NCI-H2107 (cell line): ENCODE results near the gene LENG8.
"Not testable (repeated sequence)": the region's sequence is repeated elsewhere in the genome, so short reads cannot be mapped to it uniquely, and the experiment has no call there.

Experiments
- DNase-seq: peaks from one replicate; lab custom pipeline; 2025; lab: John Stamatoyannopoulos, UW

The LENG8 gene

DNA sequence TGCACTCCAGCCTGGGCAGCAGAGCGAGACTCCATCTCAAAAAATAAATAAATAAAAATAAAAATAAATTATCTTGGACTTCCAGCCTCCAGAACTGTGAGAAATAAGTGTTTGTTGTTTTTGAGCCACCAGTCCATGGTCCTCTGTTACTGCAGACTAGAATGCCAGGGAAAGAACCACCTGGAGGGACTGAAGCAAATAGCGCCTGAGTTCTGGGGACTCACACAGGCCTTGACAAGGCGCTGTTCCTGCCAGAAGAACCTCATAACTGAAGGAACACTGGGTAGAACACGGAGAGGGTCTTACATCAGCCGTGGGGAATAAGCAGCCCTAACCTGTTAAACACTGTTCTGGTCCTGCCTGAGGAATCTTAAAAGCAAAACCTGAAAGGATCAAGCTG lies 8.4 kb upstream of the LENG8 start:
- no peak for DNase-seq

DNA sequence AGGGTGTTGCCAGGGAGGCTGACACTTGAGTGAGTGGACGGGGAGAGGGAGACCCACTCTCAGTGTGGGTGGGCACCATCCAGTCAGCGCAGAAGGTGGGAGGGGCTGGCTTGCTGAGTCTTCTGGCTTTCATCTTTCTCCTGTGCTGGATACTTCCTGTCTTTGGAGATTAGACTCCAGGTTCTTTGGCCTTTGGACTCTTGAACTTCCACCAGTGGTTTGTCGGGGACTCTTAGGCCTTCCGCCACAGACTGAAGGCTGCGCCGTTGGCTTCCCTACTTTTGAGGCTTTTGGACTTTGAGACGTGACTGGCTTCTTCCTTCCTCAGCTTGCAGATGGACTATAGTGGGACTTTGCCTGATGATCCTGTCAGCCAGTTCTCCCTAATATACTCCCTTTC lies 4.3 kb upstream of the LENG8 start:
- no peak for DNase-seq

DNA sequence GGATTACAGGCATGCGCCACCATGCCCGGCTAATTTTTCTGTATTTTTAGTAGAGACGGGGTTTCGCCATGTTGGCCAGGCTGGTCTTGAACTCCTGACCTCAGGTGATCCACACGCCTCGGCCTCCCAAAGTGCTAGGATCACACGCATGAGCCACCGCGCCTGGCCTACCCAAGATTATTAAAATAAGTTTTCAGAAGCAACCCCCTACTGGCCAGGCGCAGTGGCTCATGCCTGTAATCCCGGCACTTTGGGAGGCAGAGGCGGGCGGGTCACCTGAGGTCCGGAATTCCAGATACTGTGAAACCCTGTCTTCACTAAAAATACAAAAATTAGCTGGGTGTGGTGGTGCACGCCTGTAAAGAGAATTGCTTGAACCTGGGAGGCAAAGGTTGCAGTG lies 2.6 kb upstream of the LENG8 start:
- not testable (repeated sequence) for DNase-seq

DNA sequence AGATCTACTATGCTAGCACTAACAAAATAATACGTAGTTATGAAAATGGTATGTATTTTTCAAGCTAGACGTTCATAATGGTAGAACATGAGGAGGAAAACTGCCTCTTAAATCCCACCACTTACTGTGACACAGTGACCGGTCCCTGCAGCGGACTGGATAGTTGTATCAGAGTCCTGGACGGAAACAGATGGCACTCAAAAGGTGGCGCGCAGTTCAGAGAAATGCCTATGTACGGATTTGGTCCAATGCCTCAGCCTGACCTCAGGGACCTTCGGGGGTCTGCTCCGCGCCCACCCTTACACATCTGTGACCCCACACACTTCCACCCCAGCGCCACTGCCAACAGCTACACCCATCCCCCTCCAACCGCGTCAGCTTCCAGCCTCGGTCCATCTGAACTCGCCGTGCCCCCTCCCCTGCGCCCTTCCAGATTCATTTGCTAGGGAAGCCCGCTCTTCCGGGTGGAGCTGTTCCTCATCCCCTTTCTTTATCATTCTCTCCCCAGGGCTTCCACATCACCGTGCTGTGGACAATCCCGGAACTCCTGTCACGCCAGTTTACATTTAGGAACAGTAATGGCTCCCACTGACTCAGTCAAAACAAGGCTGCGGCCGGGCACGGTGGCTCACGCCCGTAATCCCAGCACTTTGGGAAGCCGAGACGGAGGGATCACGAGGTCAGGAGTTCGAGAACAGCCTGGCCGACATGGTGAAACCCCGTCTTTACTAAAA lies 792 bp upstream of the LENG8 start:
- no peak for DNase-seq

DNA sequence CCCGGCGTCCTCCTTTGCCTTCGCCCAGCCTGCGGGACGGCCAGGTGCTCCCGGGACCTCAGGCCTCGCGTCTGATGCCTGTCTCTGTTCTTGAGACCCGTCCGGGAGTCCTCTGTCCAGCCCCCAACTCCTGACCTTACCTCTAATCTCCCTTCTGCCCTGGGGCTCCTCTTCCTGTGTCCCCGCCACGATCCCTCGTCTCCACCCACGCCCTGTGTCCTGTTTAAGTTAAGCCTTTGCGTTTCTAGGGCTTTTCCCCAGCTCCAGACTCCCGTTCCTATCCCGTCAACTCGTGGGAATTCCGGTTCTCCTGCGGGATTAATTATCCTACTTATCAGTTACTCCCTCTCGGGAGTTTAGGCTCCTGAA lies 686 bp downstream of the LENG8 start:
- DNase-seq = no peak

DNA sequence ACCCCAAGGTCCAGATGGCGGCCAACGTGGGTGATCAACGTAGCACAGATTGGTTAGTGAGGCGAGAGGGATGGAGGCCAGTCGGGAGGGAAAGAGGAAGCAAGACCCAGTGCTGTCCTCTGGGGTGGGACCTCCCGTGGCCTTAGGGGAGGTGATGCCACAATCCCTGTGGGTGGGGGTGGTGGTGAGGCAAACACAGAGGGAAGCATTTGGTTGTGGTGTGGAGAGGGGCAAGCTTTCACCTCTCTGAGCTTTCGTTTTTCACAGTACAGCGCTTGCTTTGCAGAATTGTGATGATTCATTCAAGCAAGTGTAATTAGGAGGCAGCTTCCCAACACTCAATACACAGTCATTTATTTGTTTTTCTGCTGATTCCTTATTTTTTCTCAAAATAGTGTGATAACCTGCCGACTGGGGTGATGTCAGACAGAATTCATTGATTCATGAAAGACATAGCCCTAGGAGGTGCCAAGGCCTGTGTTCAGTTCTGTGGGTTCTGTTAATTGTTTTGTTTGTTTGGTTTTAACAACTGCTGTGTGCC lies 2.4 kb downstream of the LENG8 start:
- no peak for DNase-seq

DNA sequence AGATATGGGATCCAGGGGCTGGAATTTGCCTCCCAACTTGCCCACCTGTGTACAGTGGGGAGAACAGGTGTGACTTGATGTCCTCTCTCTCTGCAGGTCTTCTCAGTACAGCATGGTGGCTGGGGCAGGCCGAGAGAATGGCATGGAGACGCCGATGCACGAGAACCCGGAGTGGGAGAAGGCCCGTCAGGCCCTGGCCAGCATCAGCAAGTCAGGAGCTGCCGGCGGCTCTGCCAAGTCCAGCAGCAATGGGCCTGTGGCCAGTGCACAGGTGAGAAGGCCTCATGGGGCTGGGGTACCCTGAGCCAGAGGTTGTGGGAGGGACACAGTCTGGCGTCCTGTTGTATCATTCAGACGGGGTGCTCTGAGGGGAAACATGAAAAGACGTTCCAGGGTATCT lies 3.0 kb downstream of the LENG8 start:
- no peak for DNase-seq

DNA sequence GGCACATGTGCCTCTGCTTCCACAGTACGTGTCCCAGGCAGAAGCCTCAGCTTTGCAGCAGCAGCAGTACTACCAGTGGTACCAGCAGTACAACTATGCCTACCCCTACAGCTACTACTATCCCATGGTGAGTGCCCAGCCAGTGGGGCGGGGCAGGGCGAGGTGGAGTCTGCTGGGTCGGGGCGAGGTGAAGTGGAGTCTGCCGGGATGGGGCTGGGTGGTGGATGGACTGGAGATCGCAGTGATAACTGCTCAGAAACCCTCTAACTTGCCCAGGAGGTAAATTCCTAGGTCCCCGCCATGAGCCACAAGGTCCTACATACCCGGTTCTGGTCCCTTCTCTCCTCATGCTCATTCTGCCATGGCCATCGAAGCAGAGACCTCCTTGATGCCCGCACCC lies 3.6 kb downstream of the LENG8 start:
- no peak for DNase-seq

DNA sequence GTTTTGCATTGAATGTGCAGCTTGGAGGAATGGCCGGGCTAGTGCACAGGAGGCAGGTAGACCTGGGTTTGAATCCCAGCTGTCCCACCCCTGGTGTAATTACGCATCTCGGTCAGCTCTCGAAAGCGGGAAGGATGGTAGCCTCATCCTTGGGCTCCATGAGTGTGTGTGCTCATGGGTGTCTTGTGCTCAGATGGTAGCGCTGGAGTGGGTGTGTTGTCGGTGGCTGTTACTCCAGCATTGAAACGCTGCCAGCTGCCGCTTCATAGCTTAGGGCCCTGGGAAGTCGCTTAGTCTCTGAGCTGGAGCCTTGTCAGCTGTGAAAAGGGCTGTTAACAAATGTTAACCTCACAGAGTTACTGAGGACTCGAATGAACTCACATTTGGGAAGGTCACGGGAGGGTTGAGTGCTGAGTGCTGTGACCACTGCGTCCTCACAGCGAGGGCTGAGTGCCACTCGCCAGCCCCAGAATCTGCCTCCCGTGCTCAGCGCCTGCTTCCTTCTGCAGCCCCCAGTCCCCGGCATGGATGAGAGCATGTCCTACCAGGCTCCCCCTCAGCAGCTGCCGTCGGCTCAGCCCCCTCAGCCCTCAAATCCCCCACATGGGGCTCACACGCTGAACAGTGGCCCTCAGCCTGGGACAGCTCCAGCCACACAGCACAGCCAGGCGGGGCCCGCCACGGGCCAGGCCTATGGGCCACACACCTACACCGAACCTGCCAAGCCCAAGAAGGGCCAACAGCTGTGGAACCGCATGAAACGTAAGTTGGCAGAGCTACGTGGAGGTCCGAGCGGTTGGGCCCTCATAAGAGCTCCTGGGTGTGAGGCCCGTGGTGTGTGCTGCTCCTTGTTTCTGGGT lies 5.2 kb downstream of the LENG8 start:
- DNase-seq = no peak

DNA sequence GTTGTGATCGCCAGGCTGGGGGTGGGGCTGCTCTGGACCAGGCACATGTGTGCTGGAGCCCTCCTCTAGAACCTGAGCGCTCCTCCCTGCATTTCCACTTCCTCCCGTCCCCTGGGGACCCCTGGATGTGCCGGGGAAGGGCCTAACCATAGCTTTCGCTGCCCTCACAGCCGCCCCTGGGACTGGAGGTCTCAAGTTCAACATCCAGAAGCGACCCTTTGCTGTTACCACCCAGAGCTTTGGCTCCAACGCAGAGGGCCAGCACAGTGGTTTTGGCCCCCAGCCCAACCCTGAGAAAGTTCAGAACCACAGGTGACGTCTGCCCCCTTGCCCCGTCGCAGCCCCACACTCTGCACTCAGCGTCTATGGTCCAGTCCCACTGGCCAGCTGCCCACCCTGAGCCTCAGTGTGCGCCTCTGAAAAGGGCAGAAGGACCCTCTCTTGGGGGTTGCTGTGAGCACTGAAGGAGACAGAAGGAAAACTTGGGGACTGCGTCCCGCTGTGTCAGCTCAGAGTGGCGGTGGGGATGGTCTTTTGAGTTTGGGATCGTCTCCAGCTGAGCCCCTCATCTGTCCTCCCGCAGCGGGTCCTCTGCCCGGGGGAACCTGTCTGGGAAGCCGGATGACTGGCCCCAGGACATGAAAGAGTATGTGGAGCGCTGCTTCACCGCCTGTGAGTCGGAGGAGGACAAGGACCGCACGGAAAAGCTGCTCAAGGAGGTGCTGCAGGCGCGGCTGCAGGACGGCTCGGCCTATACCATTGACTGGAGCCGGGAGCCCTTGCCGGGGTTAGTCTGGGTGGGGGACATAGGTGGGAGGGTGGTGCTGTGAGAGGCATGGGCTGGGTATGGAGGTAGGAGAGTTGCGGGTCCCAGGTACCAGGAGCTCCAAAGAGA lies 6.0 kb downstream of the LENG8 start:
- no peak for DNase-seq

DNA sequence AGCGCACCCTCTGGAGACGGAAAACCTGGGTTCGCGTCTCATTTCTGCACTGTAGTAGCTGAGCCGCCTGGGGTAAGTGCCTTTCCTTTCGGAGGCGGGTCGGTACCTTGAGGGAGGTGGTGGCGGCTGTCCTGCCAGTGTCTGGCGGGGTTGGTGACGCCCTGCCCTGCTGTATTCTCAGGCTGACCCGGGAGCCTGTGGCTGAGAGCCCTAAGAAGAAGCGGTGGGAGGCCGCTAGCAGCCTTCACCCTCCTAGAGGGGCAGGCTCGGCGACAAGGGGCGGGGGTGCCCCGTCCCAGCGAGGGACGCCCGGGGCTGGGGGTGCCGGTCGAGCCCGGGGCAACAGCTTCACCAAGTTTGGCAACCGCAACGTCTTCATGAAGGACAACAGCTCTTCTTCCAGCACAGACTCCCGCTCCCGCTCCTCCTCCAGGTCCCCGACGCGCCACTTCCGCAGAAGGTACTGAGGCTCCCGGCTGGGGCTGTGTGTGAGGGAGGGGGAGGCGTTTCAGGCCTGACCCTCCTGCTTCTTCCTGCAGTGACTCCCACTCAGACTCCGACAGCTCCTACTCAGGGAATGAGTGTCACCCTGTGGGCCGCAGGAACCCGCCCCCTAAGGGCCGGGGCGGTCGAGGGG lies 6.9 kb downstream of the LENG8 start:
- DNase-seq = no peak

DNA sequence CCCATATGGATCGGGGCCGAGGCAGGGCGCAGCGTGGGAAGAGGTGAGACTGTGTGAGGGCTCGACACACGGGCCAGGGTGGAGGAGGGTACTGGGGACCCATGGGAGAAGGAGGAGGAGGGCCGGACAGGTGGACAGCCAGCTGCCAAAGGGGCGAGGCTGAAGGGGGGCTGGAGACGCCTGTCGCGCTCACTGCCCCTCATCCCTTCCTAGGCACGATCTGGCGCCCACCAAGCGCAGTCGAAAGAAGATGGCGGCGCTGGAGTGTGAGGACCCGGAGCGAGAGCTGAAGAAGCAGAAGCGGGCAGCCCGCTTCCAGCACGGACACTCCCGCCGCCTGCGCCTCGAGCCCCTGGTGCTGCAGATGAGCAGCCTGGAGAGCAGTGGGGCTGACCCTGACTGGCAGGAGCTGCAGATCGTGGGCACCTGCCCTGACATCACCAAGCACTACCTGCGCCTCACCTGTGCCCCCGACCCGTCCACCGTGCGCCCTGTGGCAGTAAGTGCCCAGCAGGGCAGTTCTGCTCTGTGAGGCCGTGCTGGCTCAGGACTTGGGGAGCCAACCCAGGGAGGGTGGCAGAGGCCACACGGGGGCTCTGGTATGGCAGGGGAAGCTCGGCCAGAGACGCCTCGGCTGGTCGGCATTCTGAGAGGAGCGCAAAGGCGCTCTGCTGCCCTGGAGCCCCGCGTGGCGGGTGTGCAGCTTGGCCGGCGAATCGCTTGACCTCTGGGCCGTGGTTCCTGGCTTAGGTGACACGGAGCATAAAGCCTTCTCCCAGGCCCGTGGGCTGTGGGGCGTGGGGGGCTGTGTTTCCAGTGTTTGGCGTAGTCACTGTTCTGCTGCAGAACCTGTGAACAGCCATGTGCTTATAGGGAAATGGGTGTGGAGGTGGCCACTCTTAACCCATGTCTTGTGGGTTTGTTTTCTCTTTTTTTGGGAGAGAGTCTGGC lies 7.7 kb downstream of the LENG8 start:
- DNase-seq = no peak

DNA sequence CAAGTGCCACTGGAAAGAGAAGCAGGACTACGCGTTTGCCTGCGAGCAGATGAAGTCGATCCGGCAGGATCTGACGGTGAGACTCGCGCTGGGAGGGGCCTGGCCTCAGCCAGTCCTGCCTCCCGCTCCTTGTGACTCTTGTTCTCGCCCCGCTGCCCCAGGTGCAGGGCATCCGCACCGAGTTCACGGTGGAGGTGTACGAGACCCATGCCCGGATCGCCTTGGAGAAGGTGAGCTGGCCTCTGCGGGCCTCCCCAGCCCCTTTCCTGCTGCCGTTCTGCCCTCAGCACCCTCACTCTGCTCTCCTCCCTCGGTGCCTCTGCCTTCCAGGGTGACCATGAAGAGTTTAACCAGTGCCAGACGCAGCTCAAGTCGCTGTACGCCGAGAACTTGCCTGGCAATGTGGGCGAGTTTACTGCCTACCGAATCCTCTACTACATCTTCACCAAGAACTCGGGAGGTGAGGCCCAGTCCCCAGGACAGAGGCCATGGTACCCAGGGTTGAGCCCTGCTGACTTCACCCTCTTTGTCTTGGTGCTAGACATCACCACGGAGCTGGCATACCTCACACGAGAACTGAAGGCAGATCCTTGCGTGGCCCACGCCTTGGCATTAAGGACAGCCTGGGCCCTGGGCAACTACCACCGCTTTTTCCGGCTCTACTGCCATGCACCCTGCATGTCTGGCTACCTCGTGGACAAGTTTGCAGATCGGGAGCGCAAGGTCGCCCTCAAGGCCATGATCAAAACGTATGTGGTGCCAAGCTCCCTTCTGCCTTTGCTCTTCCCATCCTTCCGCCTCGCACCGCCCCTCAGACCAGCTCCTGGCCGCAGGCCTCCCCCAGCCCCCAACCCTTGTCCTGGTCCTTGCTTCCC lies 9.0 kb downstream of the LENG8 start:
- no peak for DNase-seq

DNA sequence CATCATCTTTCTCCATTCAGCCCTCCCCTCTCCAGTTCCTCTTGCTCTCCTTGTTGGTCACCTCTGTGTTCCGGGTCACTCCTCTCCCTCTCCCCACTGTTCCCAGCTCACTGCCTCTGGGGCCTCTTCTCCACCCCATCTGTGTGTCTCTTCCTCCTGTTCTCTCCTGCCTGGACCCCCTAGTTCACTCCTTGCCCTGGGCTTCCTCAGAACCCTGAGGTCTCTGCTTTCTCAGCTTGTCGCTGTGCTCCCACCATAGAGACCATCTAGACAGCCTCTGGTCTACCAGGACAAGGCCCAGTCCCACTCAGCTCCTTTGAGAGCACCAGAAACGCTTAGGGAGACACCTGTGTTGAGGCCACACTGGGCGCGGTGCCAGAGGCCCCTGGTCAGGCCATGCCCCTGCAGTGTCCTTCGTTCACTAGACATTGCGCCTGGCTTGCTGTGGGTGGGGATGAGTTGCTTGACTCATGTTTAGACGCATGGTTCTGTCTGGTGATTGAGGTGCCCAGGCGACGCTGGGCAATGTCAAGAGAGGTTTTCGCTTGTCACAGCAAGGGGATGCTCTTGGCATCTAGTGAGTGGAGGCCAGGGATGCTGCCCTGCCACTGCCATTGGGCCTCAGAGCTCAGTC lies 9.8 kb downstream of the LENG8 start:
- no peak for DNase-seq

DNA sequence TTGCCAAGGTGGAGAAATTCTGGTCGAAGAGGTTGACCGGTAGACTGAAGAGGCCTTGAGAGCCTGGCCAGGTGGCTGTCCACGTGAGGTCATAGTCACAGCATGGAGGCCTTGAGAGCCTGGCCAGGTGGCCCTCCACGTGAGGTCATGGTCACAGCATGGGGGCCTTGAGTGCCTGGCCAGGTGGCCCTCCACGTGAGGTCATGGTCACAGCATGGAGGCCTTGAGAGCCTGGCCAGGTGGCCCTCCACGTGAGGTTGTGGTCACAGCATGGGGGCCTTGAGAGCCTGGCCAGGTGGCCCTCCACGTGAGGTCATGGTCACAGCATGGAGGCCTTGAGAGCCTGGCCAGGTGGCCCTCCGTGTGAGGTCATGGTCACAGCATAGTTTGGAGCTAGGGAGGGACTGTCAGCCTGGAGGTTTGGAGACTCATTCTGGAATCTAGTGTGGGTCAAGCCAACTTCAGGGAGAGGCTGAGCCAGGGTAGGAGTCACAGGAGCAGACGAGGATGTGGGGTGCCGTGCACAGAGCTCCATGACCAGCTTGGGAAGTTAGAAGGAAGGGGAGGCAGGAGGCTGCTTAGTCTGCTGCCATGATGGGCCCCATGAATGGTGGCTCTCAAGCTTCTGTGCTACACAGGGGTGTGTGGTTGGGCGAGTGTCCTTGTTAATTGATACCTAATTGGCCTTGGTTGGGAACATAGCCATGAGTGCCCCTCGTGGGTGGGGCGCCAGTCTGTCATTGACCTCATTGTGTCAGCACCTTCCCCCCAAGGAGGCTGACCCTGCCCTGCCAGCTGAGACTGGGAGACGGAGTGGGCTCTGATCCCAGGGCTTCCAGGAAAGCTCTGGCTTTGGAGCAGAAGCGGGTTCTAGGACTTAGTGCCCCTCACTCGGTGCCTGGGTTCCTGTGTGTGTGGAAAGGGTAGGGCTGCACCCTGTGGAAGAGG lies 10.6 kb downstream of the LENG8 start:
- no peak for DNase-seq

DNA sequence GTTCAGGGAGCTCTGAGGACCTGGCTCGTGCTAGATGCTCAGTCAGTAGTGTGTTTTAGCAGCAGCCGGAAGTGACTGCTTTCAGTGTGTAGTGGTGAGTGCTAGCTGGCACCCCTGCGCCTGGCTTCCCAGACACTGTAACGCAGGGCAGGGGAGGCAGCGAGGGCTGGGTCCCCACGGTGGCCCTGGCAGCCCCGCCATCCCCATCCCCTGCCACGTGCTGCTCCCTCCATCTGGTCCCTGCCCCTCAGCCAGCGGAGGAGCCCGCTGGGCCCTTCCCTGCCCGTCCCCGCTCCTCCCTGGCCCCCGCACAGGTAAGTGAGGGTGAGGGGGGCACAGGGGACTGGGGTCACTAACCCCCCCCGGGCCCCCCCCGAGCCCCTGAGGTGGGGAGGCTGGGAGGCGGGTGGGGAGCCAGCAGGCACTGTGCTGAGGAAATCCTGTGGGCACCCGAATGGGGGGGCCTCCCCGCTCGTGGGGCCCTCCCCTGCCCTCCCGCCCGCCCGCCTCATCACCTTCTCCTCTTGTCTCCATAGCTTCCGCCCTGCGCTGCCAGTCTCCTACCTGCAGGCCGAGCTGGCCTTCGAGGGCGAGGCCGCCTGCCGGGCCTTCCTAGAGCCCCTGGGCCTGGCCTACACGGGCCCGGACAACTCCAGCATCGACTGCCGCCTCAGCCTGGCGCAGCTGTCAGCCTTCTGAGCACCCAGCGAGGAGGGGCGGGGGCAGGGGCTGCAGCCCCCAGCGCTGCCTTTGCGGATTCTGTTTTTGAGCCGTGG lies 11.4 kb downstream of the LENG8 start:
- DNase-seq = no peak

DNA sequence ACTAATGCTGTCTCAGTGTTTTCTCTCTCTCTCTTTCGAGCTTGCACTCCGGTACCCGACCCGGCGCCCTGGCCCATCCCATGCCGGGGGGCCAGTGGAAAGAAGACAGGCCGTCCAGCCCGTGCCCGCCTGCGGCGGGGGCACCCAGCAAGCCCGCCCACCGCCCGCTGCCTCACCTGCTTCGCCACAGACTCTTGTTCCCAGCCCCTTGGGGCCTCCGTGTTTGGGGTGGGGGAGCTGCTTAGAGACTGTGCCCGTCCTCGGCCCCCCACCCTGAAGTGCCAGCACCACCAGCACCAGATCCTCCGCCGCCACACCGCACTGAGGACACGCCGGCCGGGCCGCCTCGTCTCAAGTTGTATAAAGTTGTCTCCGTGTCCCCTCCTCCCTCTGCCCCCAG lies 12.2 kb downstream of the LENG8 start:
- DNase-seq = no peak
